CD4-positive, alpha-beta T cell treated with Interleukin-4 for 4 hours (primary cell): Measurements from ENCODE around the gene ARHGAP33.
"Not testable (repeated sequence)": the region's sequence is repeated elsewhere in the genome, so short reads cannot be mapped to it uniquely, and the experiment has no call there.

ENCODE experiments used
- DNase-seq: peaks from one replicate; pipeline ENCODE4 v3.0.0-alpha.2; 2020

ARHGAP33 gene

GRCh38 chr19:35795564-35795963, 20.2 kb downstream of the ARHGAP33 start:
- not testable (repeated sequence) for DNase-seq

GRCh38 chr19:35796645-35797542, 21.5 kb downstream of the ARHGAP33 start:
- no peak for DNase-seq

- DNase-seq: no peak
These were observed 22.3 kb downstream of the ARHGAP33 start for GRCh38 chr19:35797663-35798062.

- no peak for DNase-seq
These were observed 26.5 kb downstream of the ARHGAP33 start for GRCh38 chr19:35801828-35802227.

GRCh38 chr19:35805526-35806102, 30.2 kb downstream of the ARHGAP33 start:
- no peak for DNase-seq

- no peak for DNase-seq
These were observed 31.2 kb downstream of the ARHGAP33 start for GRCh38 chr19:35806597-35806996.

GRCh38 chr19:35807633-35808032, 32.3 kb downstream of the ARHGAP33 start:
- DNase-seq: no peak

GRCh38 chr19:35811317-35812219, 36.2 kb downstream of the ARHGAP33 start:
- no peak for DNase-seq

- DNase-seq: no peak
These were observed 37.1 kb downstream of the ARHGAP33 start, which contains the start of gene PRODH2 for GRCh38 chr19:35812220-35813042. TSS of gene PRODH2 (minus strand) at chr19:35812845. CDS start at chr19:35812805, 40 bp downstream.

- DNase-seq: no peak
These were observed 37.9 kb downstream of the ARHGAP33 start for GRCh38 chr19:35813043-35813890.

GRCh38 chr19:35816262-35816661, 40.9 kb downstream of the ARHGAP33 start:
- DNase-seq: no peak

- DNase-seq: no peak
These were observed 41.5 kb downstream of the ARHGAP33 start for GRCh38 chr19:35816846-35817245.

GRCh38 chr19:35818445-35818844, 43.1 kb downstream of the ARHGAP33 start:
- DNase-seq: no peak

- DNase-seq: no peak
These were observed 47.2 kb downstream of the ARHGAP33 start for GRCh38 chr19:35822579-35822978.

GRCh38 chr19:35824150-35824549, 48.8 kb downstream of the ARHGAP33 start:
- DNase-seq: no peak

- DNase-seq: peak; percentile 18
These were observed 53.4 kb downstream of the ARHGAP33 start for GRCh38 chr19:35828692-35829301.

GRCh38 chr19:35830986-35831385, 55.6 kb downstream of the ARHGAP33 start:
- no peak for DNase-seq

GRCh38 chr19:35832054-35832453, 56.7 kb downstream of the ARHGAP33 start:
- no peak for DNase-seq

- DNase-seq: no peak
These were observed 58.6 kb downstream of the ARHGAP33 start for GRCh38 chr19:35833972-35834371.

- DNase-seq: not testable (repeated sequence)
These were observed 60.7 kb downstream of the ARHGAP33 start for GRCh38 chr19:35836096-35836495.
